Testis (tissue), 2 donors: ENCODE results near the gene IL32.

Source experiments
- CTCF ChIP-seq, 3 experiments: fragments of 450-650 bp in 2 of 3; fragments of 200-600 bp in 1 of 3; sonication (generic) in 1 of 3; IDR thresholded peaks; one replicate each; pipeline ENCODE4 v1.5.1; 2016 to 2019; ENCODE audit warnings: antibody characterized with exemption in 3 of 3, mild to moderate bottlenecking in 2 of 3, moderate library complexity in 1 of 3
- POLR2A ChIP-seq: fragments of 450-650 bp; IDR thresholded peaks from one replicate; pipeline ENCODE4 v1.6.1; 2017; ENCODE audit warnings: antibody characterized with exemption, mild to moderate bottlenecking, moderate library complexity

GRCh38 chr16:3051494-3051893 lies 13.9 kb upstream of the IL32 start:
- TF ChIP-seq CTCF (IDR thresholded peaks at IDR 0.05) (no peak), POLR2A (no peak)
